Dermis lymphatic vessel endothelial cell (primary cell): Measurements from ENCODE around the gene RAB33B. TPM values are rescaled to one million over a fixed set of nuclear protein-coding genes. Genes with fewer than 3 reads are reported as not detected.

ENCODE experiments used
- total RNA-seq: library from RNA; depleted of rRNA; stranded (reverse); fragments of >200 nt; gene quantifications from 2 replicates; pipeline ENCODE4 v1.2.1, GENCODE V29; 2014

The RAB33B gene
- 12.5 and 13.3 TPM in 2 replicates for total RNA-seq

GRCh38 chr4:139454111-139455045 is at the start of gene RAB33B:
Gene RAB33B (plus strand): TSS chr4:139454121. CDS start chr4:139454196, 75 bp downstream.

Other genes starting within 250 kb of the RAB33B start
- 0.11 TPM in 1 of 2 replicates, not detected in the other for gene MGARP, start 173.9 kb upstream of the RAB33B start, total RNA-seq
- gene NAA15, start 152.6 kb upstream of the RAB33B start, total RNA-seq = 16.9 and 24.7 TPM in 2 replicates
- 43.6 and 47.2 TPM in 2 replicates for gene NDUFC1, start 151.6 kb upstream of the RAB33B start, total RNA-seq
- gene SETD7, start 102.1 kb downstream of the RAB33B start, total RNA-seq = 52.9 and 60.2 TPM in 2 replicates
- 79.9 and 86.3 TPM in 2 replicates for gene MGST2, start 211.7 kb downstream of the RAB33B start, total RNA-seq